Endodermal cell (in vitro differentiated cells): Measurements from ENCODE around the gene MADCAM1. TPM values are rescaled to one million over a fixed set of nuclear protein-coding genes. Genes with fewer than 3 reads are reported as not detected.
A peak's percentile ranks its signal among the peaks of the same experiment; 100 is the strongest.

Source experiments
- DNase-seq: peaks from one replicate; pipeline ENCODE4 v3.0.0-alpha.2; 2017
- H3K27ac ChIP-seq: 2 replicates; pipeline ENCODE4 v1.5.1; 2013; ENCODE audit warnings: mild to moderate bottlenecking, low read depth, low read length, moderate library complexity
- H3K27me3 ChIP-seq: 2 replicates; pipeline ENCODE4 v1.6.1; 2013; ENCODE audit warnings: mild to moderate bottlenecking, low read length, moderate library complexity; ENCODE audit not compliant: insufficient read depth, control insufficient read depth, poor library complexity, severe bottlenecking
- H3K36me3 ChIP-seq: 2 replicates; pipeline ENCODE4 v1.7.0; 2013; ENCODE audit warnings: mild to moderate bottlenecking, low read length, moderate library complexity; ENCODE audit not compliant: control insufficient read depth, insufficient read depth
- H3K4me1 ChIP-seq: one replicate; pipeline ENCODE4 v1.7.0; 2013; ENCODE audit warnings: low read length; ENCODE audit not compliant: control insufficient read depth, insufficient read depth
- H3K4me3 ChIP-seq: 2 replicates; pipeline ENCODE4 v1.5.1; 2013; ENCODE audit warnings: mild to moderate bottlenecking, low read length, moderate library complexity
- H3K9ac ChIP-seq: 2 replicates; pipeline ENCODE4 v1.6.1; 2013; ENCODE audit warnings: mild to moderate bottlenecking, low read length, moderate library complexity; ENCODE audit not compliant: poor library complexity, severe bottlenecking; ENCODE audit errors: extremely low read depth
- H3K9me3 ChIP-seq: 2 replicates; pipeline ENCODE4 v1.6.1; 2013; ENCODE audit warnings: mild to moderate bottlenecking, low read length, moderate library complexity; ENCODE audit not compliant: control insufficient read depth
- H3K27ac Mint-ChIP-seq: 2 replicates; pipeline ENCODE4 v1.8.0; 2020; ENCODE audit warnings: mixed read lengths
- H3K27me3 Mint-ChIP-seq: 2 replicates; pipeline ENCODE4 v1.8.0; 2021; ENCODE audit warnings: mild to moderate bottlenecking, mixed read lengths; ENCODE audit not compliant: insufficient read depth
- H3K36me3 Mint-ChIP-seq: 2 replicates; pipeline ENCODE4 v1.8.0; 2020; ENCODE audit warnings: low read depth, mixed read lengths
- H3K4me1 Mint-ChIP-seq: 2 replicates; pipeline ENCODE4 v1.8.0; 2020; ENCODE audit warnings: mixed read lengths
- H3K4me3 Mint-ChIP-seq: 2 replicates; pipeline ENCODE4 v1.8.0; 2020; ENCODE audit warnings: mild to moderate bottlenecking, moderate library complexity, mixed read lengths
- H3K9me3 Mint-ChIP-seq: 2 replicates; pipeline ENCODE4 v1.8.0; 2020; ENCODE audit warnings: mild to moderate bottlenecking, mixed read lengths
- WGBS, 2 experiments: methylation state at CpG; one replicate each; pipeline versions ENCODE4 v1.1.5 to v1.1.7; 2013; ENCODE audit warnings: missing lambda C conversion rate in 2 of 2, mixed read lengths in 1 of 2; ENCODE audit not compliant: insufficient coverage in 1 of 2, insufficient read length in 1 of 2; 5-methylcytosine and 5-hydroxymethylcytosine counted together
- total RNA-seq, 2 donors: library from RNA; stranded (reverse); fragmentation: NEBNext Ultra II Directional in 1 of 2; extraction: Animal tissue kit (Norgen Biotek cat#: 25700) in 1 of 2; gene quantifications; 2 replicates in 1 of 2; 3 replicates in 1 of 2; pipeline ENCODE4 v1.2.1, GENCODE V29; 2021
- TF ChIP-seq, protein P1 (sequence below): fragments of 200-600 bp; sonication (generic); conservative IDR thresholded peaks from 2 replicates; pipeline ENCODE4 v1.5.0; 2021; ENCODE audit warnings: antibody characterized with exemption, mild to moderate bottlenecking

MADCAM1 gene
- total RNA-seq, 2 donors from 2014 or later = 0.46 to 1.5 TPM

DNA sequence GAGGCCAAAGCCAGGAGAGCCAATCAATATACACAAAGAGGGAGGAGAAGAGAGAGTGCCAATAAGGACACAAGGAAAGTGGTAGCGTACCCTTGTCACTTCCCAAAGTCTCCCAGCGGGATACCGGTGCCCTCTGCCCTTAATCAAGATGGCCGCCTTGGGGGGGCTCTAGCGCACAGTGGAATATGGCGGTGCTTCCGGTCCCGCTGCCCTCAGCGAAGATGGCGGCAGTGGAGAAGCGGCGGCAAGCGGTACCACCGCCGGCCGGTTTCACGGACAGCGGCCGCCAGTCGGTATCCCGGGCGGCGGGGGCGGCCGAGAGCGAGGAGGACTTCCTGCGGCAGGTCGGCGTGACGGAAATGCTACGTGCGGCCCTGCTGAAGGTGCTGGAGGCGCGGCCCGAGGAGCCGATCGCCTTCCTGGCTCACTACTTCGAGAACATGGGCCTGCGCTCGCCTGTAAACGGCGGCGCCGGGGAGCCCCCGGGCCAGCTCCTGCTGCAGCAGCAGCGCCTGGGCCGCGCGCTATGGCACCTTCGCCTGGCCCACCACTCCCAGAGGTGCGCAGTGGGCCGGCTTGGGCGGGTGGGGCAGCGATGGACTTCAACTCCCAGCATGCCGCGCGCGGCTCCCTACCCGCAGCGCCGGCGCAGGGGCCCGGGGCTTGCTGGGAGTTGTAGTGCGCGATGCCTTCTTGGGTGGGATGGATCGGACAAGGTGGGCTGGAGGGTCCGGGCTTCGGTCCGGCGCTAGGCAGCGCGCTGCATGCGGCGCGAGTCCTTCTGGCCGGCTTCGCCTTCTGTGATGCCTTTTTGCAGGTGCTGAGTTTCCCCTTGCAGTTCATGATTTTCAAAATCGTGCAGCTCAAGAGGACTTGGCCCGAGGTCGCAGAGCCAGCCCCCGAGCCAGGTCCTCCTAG is 11.3 kb downstream of the MADCAM1 start, which contains the start of gene TPGS1:
Gene TPGS1 (plus strand): TSS at position 212 of the 918 bp plus-strand sequence. CDS start 10 bp downstream, at position 222.
- peaks cover 14% of the 10 kb centered on the region for H3K36me3 Mint-ChIP-seq
- DNase-seq = peak; percentile 98
- H3K27me3 Mint-ChIP-seq = peaks cover 4% of the 10 kb centered on the region
- Histone ChIP-seq H3K4me1 (peaks cover 6% of the 10 kb centered on the region), H3K36me3 (peaks cover 5% of the 10 kb centered on the region), H3K9me3 (no peaks in the 10 kb centered on the region), H3K9ac (peak within 1 kb of the TSS; percentile 92), H3K27me3 (no peaks in the 10 kb centered on the region), H3K4me3 (peak within 1 kb of the TSS; percentile 89), H3K27ac (peak within 1 kb of the TSS; percentile 98)
- TF ChIP-seq, protein P1, sequence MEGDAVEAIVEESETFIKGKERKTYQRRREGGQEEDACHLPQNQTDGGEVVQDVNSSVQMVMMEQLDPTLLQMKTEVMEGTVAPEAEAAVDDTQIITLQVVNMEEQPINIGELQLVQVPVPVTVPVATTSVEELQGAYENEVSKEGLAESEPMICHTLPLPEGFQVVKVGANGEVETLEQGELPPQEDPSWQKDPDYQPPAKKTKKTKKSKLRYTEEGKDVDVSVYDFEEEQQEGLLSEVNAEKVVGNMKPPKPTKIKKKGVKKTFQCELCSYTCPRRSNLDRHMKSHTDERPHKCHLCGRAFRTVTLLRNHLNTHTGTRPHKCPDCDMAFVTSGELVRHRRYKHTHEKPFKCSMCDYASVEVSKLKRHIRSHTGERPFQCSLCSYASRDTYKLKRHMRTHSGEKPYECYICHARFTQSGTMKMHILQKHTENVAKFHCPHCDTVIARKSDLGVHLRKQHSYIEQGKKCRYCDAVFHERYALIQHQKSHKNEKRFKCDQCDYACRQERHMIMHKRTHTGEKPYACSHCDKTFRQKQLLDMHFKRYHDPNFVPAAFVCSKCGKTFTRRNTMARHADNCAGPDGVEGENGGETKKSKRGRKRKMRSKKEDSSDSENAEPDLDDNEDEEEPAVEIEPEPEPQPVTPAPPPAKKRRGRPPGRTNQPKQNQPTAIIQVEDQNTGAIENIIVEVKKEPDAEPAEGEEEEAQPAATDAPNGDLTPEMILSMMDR = no peak
- peaks cover 23% of the 10 kb centered on the region for H3K4me1 Mint-ChIP-seq
- H3K4me3 Mint-ChIP-seq = peak within 1 kb of the TSS; percentile 78
- 1 to 2% methylated on average over 65 to 81 of the region's 81 CpGs for WGBS, 2 experiments
- H3K9me3 Mint-ChIP-seq = no peaks in the 10 kb centered on the region
- peak within 1 kb of the TSS; percentile 100 for H3K27ac Mint-ChIP-seq

DNA sequence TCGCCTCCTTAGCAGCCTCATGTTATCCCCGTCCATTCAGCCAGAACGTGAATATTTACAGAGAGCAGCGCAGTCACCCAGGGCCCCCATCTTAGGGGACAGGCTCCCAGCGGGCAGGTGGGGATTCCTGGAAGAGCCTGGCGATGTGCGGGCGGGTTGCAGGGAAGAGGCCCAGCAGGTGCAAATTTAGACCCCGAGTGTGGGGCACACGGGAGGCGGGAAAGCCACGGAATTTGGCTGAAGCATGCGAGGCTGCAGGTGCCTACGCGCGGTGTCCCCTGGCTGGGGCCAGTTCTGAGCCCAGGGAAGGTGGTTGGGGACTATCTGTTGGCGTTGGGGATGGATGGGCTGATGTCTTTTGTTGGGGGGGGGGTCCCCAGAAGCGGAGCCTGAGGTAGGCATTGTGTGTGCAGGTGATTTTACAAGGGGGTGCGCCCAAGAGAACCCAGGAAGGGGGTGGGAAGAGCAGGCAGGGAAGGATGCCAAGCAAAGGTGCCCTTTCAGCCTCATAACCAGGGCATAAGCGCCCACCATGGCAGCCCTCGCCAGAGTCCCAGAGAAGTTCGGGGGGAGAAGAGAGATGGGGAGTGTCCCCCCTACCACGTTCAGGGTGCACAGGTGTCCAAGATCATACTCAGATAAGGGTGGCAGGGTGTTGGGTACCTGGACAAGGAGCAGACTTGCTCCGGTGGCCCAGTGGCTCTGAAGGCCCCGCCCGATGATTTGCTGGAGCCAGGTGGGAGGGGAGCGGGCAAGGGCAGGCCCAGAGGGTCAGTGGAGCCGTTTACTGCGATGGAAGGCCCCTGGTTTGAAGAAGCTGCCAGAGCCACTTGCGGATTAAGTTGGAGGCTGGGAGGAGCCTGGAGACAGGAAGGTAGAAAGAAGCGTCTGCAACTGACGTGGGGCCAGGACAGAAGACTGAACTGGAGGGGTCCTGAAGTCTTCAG is 12.2 kb downstream of the MADCAM1 start:
- Mint-ChIP-seq H3K27me3 (peaks cover 9% of the 10 kb centered on the region), H3K4me1 (peaks cover 19% of the 10 kb centered on the region), H3K4me3 (peak overlapping the region; percentile 78), H3K27ac (peak overlapping the region; percentile 81), H3K9me3 (no peaks in the 10 kb centered on the region), H3K36me3 (peaks cover 14% of the 10 kb centered on the region)
- H3K27ac ChIP-seq = no peak overlapping the region
- peaks cover 5% of the 10 kb centered on the region for H3K36me3 ChIP-seq
- H3K9ac ChIP-seq = peak overlapping the region; percentile 92
- TF ChIP-seq, protein P1 = no peak
- no peaks in the 10 kb centered on the region for H3K27me3 ChIP-seq
- peaks cover 6% of the 10 kb centered on the region for H3K4me1 ChIP-seq
- peak; percentile 36 for DNase-seq
- H3K4me3 ChIP-seq = peak overlapping the region; percentile 89
- WGBS, 2 experiments = 67 to 76% methylated on average over 18 to 31 of the region's 32 CpGs
- H3K9me3 ChIP-seq = no peaks in the 10 kb centered on the region

DNA sequence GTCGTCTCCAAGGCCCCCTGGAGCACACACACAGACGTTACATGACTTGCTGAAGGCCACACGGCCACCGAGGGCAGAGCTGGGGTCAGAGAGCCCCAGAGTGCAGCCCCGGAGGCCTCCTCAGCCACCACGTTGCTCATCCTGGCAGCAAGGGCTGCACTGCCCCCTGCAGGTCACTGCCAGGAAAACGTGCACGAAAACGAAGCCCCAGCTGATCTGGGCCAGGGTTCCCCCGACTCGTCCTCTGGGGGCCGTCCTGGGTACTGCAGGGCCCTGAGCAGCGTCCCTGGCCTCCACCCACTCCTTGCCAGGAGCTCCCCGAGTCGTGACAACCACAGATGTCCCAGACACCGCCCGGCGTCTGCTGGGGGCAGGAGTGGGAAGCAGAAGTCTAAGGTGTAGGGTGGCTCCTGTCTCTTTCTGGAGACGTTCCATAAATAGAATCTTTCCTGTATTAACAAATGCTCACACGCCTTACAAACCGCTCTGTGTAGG is 14.4 kb downstream of the MADCAM1 start:
- Mint-ChIP-seq H3K9me3 (no peaks in the 10 kb centered on the region), H3K4me1 (peaks cover 15% of the 10 kb centered on the region), H3K27me3 (peaks cover 14% of the 10 kb centered on the region), H3K4me3 (peak overlapping the region; percentile 42), H3K27ac (peak overlapping the region; percentile 91), H3K36me3 (peaks cover 19% of the 10 kb centered on the region)
- H3K36me3 ChIP-seq = peaks cover 5% of the 10 kb centered on the region
- no peaks in the 10 kb centered on the region for H3K9me3 ChIP-seq
- peak overlapping the region; percentile 53 for H3K9ac ChIP-seq
- DNase-seq = peak; percentile 99
- H3K27me3 ChIP-seq = no peaks in the 10 kb centered on the region
- peak overlapping the region; percentile 90 for H3K27ac ChIP-seq
- TF ChIP-seq, protein P1 = peak; percentile 100
- peaks cover 6% of the 10 kb centered on the region for H3K4me1 ChIP-seq
- no peak overlapping the region for H3K4me3 ChIP-seq
- 14 to 20% methylated on average over 7 to 21 of the region's 21 CpGs for WGBS, 2 experiments
